ENCODE data around the gene NAALADL2. TPM values are rescaled to one million over a fixed set of nuclear protein-coding genes. Genes with fewer than 3 reads are reported as not detected.

Gene NAALADL2
- total RNA-seq, 1 donor, result 23.5 TPM

DNA sequence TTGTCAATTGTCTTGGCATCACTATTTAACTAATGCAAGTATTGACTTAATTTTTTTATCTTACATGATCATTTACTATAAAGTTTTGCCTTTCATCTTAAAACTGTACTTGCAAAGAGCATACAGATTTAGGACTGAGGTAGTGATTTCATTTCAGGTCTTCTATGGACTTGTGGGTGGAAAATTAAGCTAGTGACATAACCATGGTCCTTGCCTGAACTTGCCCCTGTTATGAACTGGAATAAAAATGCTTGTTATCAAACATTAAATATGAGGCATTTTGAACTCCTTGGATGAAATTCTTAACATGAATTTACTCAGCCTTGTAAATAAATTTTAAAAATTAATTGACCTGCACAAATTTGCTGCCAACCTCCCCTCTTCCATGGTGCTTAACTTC, 712.0 kb downstream of the NAALADL2 start:
- H3K4me3 ChIP-seq (ENCODE audit: insufficient read depth, low read length), result no peak overlapping the region
- H4K20me1 ChIP-seq (ENCODE audit: insufficient read depth, low read length), result no peaks in the 10 kb centered on the region
- DNase-seq (ENCODE audit: insufficient read length, low spot score, missing footprints), result no peak
- H3K27me3 ChIP-seq (ENCODE audit: insufficient read depth, low read length), result no peaks in the 10 kb centered on the region
- no peaks in the 10 kb centered on the region for H3K79me2 ChIP-seq (ENCODE audit: insufficient read depth, low read length)
- no peaks in the 10 kb centered on the region for H3K9me3 ChIP-seq (ENCODE audit: low read depth, low read length)
- TF ChIP-seq, protein P1, sequence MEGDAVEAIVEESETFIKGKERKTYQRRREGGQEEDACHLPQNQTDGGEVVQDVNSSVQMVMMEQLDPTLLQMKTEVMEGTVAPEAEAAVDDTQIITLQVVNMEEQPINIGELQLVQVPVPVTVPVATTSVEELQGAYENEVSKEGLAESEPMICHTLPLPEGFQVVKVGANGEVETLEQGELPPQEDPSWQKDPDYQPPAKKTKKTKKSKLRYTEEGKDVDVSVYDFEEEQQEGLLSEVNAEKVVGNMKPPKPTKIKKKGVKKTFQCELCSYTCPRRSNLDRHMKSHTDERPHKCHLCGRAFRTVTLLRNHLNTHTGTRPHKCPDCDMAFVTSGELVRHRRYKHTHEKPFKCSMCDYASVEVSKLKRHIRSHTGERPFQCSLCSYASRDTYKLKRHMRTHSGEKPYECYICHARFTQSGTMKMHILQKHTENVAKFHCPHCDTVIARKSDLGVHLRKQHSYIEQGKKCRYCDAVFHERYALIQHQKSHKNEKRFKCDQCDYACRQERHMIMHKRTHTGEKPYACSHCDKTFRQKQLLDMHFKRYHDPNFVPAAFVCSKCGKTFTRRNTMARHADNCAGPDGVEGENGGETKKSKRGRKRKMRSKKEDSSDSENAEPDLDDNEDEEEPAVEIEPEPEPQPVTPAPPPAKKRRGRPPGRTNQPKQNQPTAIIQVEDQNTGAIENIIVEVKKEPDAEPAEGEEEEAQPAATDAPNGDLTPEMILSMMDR (IDR thresholded peaks at IDR 0.05; ENCODE audit: extremely low read depth, low read depth, low read length), result no peak
- no peaks in the 10 kb centered on the region for H3K36me3 ChIP-seq (ENCODE audit: insufficient read depth, low read length)
- H3K4me2 ChIP-seq (ENCODE audit: insufficient read depth, low read length), result no peak overlapping the region
- no peaks in the 10 kb centered on the region for H3K4me1 ChIP-seq (ENCODE audit: insufficient read depth, low read length)
- H2AFZ ChIP-seq (ENCODE audit: low read length), result no peak overlapping the region
- H3K27ac ChIP-seq (ENCODE audit: low read depth, low read length), result no peak overlapping the region

DNA sequence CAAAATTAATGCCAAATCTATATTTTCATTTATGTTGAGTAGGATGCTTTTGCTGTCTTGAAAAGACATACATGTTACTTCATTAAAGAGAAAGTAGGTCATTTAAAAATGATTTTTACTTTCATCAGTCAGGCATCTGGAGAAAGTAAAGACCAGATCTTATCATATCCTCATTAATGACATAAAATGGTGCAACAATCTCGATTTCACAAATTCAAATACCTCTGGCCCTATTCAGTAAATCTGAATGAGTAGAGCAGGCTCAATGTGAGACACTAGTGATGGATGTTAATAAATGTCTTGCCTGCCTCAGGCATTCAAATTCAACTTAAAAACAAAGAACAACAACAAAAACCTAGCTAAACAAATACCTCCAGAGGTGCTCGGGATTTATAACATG, 714.1 kb downstream of the NAALADL2 start:
- no peak overlapping the region for H3K4me2 ChIP-seq (ENCODE audit: insufficient read depth, low read length)
- no peak for DNase-seq (ENCODE audit: insufficient read length, low spot score, missing footprints)
- H3K27ac ChIP-seq (ENCODE audit: low read depth, low read length), result no peak overlapping the region

DNA sequence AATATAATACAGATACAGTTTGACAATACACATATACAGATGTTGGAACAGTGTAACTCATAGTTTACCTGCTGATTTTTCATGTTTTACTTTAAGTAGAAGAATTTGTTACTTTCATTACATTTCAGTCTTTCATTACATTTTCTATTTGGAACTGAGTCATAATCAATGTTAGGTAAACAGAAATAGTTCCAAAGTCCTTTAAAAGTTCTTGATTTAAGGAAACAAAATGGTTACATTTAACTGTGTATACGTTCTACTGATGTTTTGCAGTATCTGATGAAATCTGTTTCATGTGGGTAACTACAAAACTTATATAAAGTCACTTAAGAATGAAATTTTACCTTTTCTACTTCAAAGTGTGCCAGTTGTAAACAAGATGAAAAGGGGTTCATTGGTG, 721.2 kb downstream of the NAALADL2 start:
- H3K79me2 ChIP-seq (ENCODE audit: insufficient read depth, low read length), result no peaks in the 10 kb centered on the region
- H2AFZ ChIP-seq (ENCODE audit: low read length), result no peak overlapping the region
- H3K36me3 ChIP-seq (ENCODE audit: insufficient read depth, low read length), result no peaks in the 10 kb centered on the region
- no peaks in the 10 kb centered on the region for H3K27me3 ChIP-seq (ENCODE audit: insufficient read depth, low read length)
- DNase-seq (ENCODE audit: insufficient read length, low spot score, missing footprints), result no peak
- H3K4me2 ChIP-seq (ENCODE audit: insufficient read depth, low read length), result no peak overlapping the region
- H3K9me3 ChIP-seq (ENCODE audit: low read depth, low read length), result no peaks in the 10 kb centered on the region
- H4K20me1 ChIP-seq (ENCODE audit: insufficient read depth, low read length), result no peaks in the 10 kb centered on the region
- TF ChIP-seq, protein P1 (IDR thresholded peaks at IDR 0.05; ENCODE audit: extremely low read depth, low read depth, low read length), result no peak
- no peak overlapping the region for H3K27ac ChIP-seq (ENCODE audit: low read depth, low read length)
- H3K4me1 ChIP-seq (ENCODE audit: insufficient read depth, low read length), result no peaks in the 10 kb centered on the region
- H3K4me3 ChIP-seq (ENCODE audit: insufficient read depth, low read length), result no peak overlapping the region

More for the DNA sequence above, 714.1 kb downstream of the NAALADL2 start:
- no peaks in the 10 kb centered on the region for H3K4me1 ChIP-seq (ENCODE audit: insufficient read depth, low read length)
- H3K79me2 ChIP-seq (ENCODE audit: insufficient read depth, low read length), result no peaks in the 10 kb centered on the region
- TF ChIP-seq, protein P1 (IDR thresholded peaks at IDR 0.05; ENCODE audit: extremely low read depth, low read depth, low read length), result no peak
- no peak overlapping the region for H3K4me3 ChIP-seq (ENCODE audit: insufficient read depth, low read length)
- no peaks in the 10 kb centered on the region for H4K20me1 ChIP-seq (ENCODE audit: insufficient read depth, low read length)
- no peaks in the 10 kb centered on the region for H3K9me3 ChIP-seq (ENCODE audit: low read depth, low read length)
- no peaks in the 10 kb centered on the region for H3K27me3 ChIP-seq (ENCODE audit: insufficient read depth, low read length)
- H2AFZ ChIP-seq (ENCODE audit: low read length), result no peak overlapping the region
- no peaks in the 10 kb centered on the region for H3K36me3 ChIP-seq (ENCODE audit: insufficient read depth, low read length)

DNA sequence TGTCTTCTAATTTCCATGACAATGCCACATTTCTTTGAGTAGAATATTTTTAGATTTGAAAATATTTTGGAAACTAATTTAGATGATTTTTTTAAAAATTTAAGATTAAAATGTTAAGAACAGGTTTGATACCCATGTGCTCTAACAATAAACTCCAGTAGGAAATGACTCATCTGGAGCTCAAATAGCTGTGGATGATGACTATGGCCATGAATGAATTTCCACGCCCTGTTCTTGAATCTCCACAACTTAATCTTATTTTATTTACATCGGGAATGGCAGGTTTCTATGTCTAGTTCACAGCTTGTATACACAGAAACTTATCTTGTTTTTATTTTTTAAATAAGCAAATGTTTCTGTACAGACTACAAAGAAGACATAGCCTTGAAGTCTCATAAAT, 726.8 kb downstream of the NAALADL2 start:
- Histone ChIP-seq H4K20me1 (ENCODE audit: insufficient read depth, low read length) (no peaks in the 10 kb centered on the region), H3K27ac (ENCODE audit: low read depth, low read length) (no peak overlapping the region), H3K4me3 (ENCODE audit: insufficient read depth, low read length) (no peak overlapping the region), H3K4me2 (ENCODE audit: insufficient read depth, low read length) (no peak overlapping the region), H3K27me3 (ENCODE audit: insufficient read depth, low read length) (no peaks in the 10 kb centered on the region), H3K9me3 (ENCODE audit: low read depth, low read length) (no peaks in the 10 kb centered on the region), H3K36me3 (ENCODE audit: insufficient read depth, low read length) (no peaks in the 10 kb centered on the region), H3K79me2 (ENCODE audit: insufficient read depth, low read length) (no peaks in the 10 kb centered on the region), H3K4me1 (ENCODE audit: insufficient read depth, low read length) (no peaks in the 10 kb centered on the region), H2AFZ (ENCODE audit: low read length) (no peak overlapping the region)
- DNase-seq (ENCODE audit: insufficient read length, low spot score, missing footprints), result no peak
- TF ChIP-seq, protein P1 (IDR thresholded peaks at IDR 0.05; ENCODE audit: extremely low read depth, low read depth, low read length), result no peak

Data from osteoblast (primary cell).